Ovary (tissue), 3 donors: ENCODE data around the gene ANKRD27.
"Not testable (repeated sequence)": the region's sequence is repeated elsewhere in the genome, so short reads cannot be mapped to it uniquely, and the experiment has no call there.

ENCODE experiments used
- CTCF ChIP-seq, 3 donors: fragments of 450-650 bp in 2 of 3; fragments of 200-600 bp in 1 of 3; IDR thresholded peaks; one replicate each; pipeline versions ENCODE4 v1.5.1 to v1.8.0; 2016 to 2022; ENCODE audit warnings: antibody characterized with exemption in 3 of 3, mild to moderate bottlenecking in 1 of 3
- EP300 ChIP-seq: sonication (generic); formaldehyde crosslinking; IDR thresholded peaks from one replicate; pipeline ENCODE4 v1.6.1; 2017; ENCODE audit warnings: antibody characterized with exemption
- donor health status: DM: no; HTN: no; CAD: no.

GRCh38 chr19:32694851-32695250 lies 19.9 kb upstream of the ANKRD27 start:
- not testable (repeated sequence) for TF ChIP-seq CTCF (IDR thresholded peaks at IDR 0.05); EP300
